ENCODE results near the gene MRAS. TPM values are rescaled to one million over a fixed set of nuclear protein-coding genes. Genes with fewer than 3 reads are reported as not detected.
A peak's percentile ranks its signal among the peaks of the same experiment; 100 is the strongest.

Gene MRAS
- total and polyA plus RNA-seq, 3 experiments from 2014 or later = 0.28 to 0.38 (median 0.38) TPM

DNA sequence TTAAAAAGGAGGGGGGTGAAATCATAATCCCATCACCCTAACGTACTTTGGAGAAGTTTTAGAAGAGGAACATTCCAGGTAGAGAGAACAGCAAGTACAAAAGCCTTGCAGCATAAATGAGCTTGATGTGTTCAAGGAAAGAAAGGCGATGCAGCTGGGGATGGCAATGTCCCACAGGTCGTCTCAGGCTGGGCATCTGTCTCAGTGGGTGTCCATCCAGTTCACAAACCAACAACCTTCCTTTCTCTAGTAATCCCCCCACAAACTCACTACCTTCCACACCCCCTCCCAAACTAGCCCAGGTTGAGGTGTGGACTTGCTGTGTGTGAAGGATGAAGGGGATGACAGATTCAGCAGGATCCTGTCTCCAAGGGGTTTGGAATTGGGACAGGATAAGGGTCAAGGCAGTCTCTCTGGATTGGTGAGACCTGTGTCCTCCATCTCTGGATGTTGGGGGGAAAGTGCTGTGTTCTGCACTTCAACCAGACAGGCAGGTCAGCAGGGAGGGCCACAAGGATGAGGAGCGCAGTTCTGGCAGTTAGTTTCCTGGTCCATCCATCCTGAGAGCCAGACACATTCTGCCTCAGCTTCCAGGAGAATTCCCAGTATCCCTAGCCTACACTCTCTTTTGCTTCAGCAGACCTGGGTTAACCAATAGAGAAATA, 84.3 kb downstream of the MRAS start:
- Mint-ChIP-seq H3K27ac (no peak overlapping the region), H3K4me3 (peak overlapping the region in 3 of 7 donors; percentile 20 to 70 (median 42)), H3K36me3 (no peaks in the 10 kb centered on the region), H3K4me1 (peaks cover 8 to 25% (median 14%) of the 10 kb centered on the region in 3 donors), H3K9me3 (no peaks in the 10 kb centered on the region), H3K27me3 (peaks cover 37 to 53% of the 10 kb centered on the region in 2 donors)
- ChIA-PET CTCF (interaction anchor here (3.2 kb wide), 1 partner anchor 15 kb away, joined by 12 read pairs; no protein-coding TSS in a partner anchor), POLR2A (no interaction called here)
- Histone ChIP-seq H3K27ac (ENCODE audit: low read depth, low read length) (no peak overlapping the region), H3K9me3 (ENCODE audit: low read length) (no peaks in the 10 kb centered on the region), H3K36me3 (ENCODE audit: insufficient read depth, low read length) (no peaks in the 10 kb centered on the region), H3K4me3 (ENCODE audit: low read length) (no peak overlapping the region), H3K27me3 (ENCODE audit: insufficient read depth, low read length, poor library complexity, severe bottlenecking) (peaks cover 6% of the 10 kb centered on the region), H3K4me1 (ENCODE audit: insufficient read depth, low read length) (no peaks in the 10 kb centered on the region)
- DNase-seq = no peak

DNA sequence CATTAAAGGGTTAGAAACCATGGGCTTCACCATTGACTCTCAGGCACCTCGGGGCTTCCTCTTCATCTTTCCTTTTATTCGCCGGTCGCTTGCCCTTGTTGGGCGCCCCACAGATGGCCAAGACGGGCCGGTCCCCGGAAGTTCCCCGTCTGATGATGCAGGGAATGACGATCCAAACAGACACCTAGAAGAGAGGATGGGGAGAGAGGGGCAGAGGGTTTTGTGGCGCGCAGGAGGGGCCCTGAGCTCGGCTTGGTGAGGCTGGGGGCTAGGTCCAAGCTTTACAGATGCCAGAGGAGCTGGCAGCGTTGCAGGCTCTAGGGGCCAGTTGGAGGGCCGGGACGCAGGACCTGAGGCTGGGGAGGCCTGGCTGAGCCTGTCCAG, 85.5 kb downstream of the MRAS start:
- no peaks in the 10 kb centered on the region for H3K9me3 ChIP-seq (ENCODE audit: low read length)
- H3K9me3 Mint-ChIP-seq = no peaks in the 10 kb centered on the region
- H3K36me3 Mint-ChIP-seq = no peaks in the 10 kb centered on the region
- H3K27ac Mint-ChIP-seq = no peak overlapping the region
- no peaks in the 10 kb centered on the region for H3K36me3 ChIP-seq (ENCODE audit: insufficient read depth, low read length)
- no peak for DNase-seq
- H3K4me1 ChIP-seq (ENCODE audit: insufficient read depth, low read length) = no peaks in the 10 kb centered on the region
- peak overlapping the region; percentile 51 to 74 (median 57) for H3K4me3 Mint-ChIP-seq
- POLR2A ChIA-PET = interaction anchor here (0.6 kb wide), 1 partner anchor 174 kb away, joined by 3 read pairs; no protein-coding TSS in a partner anchor
- H3K4me1 Mint-ChIP-seq = peaks cover 8 to 25% (median 14%) of the 10 kb centered on the region in 3 donors
- peaks cover 35 to 62% of the 10 kb centered on the region in 2 donors for H3K27me3 Mint-ChIP-seq
- no peak overlapping the region for H3K4me3 ChIP-seq (ENCODE audit: low read length)
- CTCF ChIA-PET = interaction anchor here (0.8 to 1.9 kb wide), 3 partner anchors 9 to 16 kb away, joined by 3 to 6 read pairs (median 5); no protein-coding TSS in a partner anchor
- peaks cover 6% of the 10 kb centered on the region for H3K27me3 ChIP-seq (ENCODE audit: insufficient read depth, low read length, poor library complexity, severe bottlenecking)
- H3K27ac ChIP-seq (ENCODE audit: low read depth, low read length) = no peak overlapping the region

DNA sequence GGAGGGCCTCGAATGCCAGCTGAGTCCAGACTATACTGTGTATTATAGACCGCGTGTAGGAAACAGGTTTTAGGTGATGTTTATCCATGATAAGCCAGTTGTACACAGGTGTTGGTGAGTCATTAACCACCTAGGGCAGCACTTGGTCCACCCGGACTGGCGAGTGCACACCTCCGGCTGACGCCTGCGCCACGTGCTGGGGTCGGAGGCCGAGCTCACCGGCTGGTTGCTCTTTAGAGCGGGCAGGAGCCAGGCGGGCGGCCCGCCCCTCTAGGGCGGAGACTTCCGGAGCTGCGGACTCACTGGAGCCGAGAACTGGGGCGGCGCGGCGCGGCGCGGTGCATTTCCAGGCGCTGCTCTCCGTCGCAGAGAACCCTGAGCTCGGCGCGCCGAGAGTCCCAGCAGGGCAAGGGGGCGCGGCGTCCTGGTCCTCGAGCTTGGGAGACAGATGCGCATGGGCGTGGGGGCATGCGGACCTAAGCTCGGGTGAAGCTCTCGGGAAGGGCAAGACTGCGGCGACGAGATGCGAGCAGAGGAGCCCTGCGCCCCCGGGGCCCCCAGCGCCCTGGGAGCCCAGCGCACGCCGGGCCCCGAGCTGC, 86.0 kb downstream of the MRAS start, which contains the start of gene ESYT3:
ESYT3 (plus strand) TSS at position 341 of the 599 bp plus-strand sequence; CDS start at position 524, 183 bp downstream.
- Histone ChIP-seq H3K9me3 (ENCODE audit: low read length) (no peaks in the 10 kb centered on the region), H3K27ac (ENCODE audit: low read depth, low read length) (no peak within 1 kb of the TSS), H3K4me1 (ENCODE audit: insufficient read depth, low read length) (no peaks in the 10 kb centered on the region), H3K4me3 (ENCODE audit: low read length) (peak within 1 kb of the TSS; percentile 19), H3K27me3 (ENCODE audit: insufficient read depth, low read length, poor library complexity, severe bottlenecking) (peaks cover 6% of the 10 kb centered on the region), H3K36me3 (ENCODE audit: insufficient read depth, low read length) (no peaks in the 10 kb centered on the region)
- DNase-seq = peak in 3 of 5 donors; percentile 5 to 16 (median 10)
- ChIA-PET POLR2A (no interaction called here), CTCF (interaction anchor here (0.8 to 1.9 kb wide), 3 partner anchors 9 to 17 kb away, joined by 3 to 6 read pairs (median 5); no protein-coding TSS in a partner anchor)
- Mint-ChIP-seq H3K27ac (no peak within 1 kb of the TSS), H3K9me3 (no peaks in the 10 kb centered on the region), H3K4me1 (peaks cover 8 to 25% (median 14%) of the 10 kb centered on the region in 3 donors), H3K27me3 (peaks cover 35 to 59% of the 10 kb centered on the region in 2 donors), H3K36me3 (no peaks in the 10 kb centered on the region), H3K4me3 (peak within 1 kb of the TSS; percentile 51 to 74 (median 57))

DNA sequence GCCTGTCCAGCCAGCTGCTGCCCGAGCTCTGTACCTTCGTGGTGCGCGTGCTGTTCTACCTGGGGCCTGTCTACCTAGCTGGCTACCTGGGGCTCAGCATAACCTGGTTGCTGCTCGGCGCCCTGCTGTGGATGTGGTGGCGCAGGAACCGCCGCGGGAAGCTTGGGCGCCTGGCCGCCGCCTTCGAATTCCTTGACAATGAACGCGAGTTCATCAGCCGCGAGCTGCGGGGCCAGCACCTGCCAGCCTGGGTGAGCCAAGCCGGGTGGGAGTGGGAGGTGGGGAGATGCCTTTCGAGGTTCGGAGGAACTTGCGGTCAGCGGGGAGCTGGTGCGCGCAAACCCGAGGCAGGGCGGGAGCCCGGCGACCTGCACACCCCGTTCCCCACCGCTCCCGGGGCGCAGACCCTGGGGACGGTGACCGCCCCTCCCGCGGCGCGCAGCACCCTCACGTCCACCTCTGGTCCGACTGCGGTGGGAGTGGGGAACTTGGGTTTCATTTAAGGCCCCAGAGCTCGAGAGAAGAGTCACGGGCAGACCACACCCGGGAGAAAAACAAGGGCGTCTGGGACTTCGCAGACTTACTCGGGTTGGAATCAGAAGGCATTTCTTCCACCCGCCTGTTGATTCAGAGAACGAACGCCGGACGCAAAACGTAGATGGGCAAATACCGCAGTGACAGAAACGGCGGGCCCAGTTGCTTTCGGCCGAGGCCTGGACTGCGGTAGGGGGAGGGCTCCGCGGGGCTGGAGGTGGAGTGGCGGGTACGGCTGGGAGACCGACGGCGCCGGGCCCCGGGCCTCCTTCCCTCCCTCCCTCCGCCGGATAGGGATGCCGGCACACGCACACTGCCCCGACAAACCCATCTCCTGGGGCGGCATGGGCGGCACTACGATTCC, 86.7 kb downstream of the MRAS start:
- CTCF ChIA-PET = interaction anchor here (0.8 to 1.9 kb wide), 3 partner anchors 8 to 17 kb away, joined by 3 to 6 read pairs (median 5); no protein-coding TSS in a partner anchor
- no peaks in the 10 kb centered on the region for H3K9me3 ChIP-seq (ENCODE audit: low read length)
- no peak overlapping the region for H3K27ac ChIP-seq (ENCODE audit: low read depth, low read length)
- H3K27me3 ChIP-seq (ENCODE audit: insufficient read depth, low read length, poor library complexity, severe bottlenecking) = peaks cover 6% of the 10 kb centered on the region
- peak overlapping the region; percentile 19 for H3K4me3 ChIP-seq (ENCODE audit: low read length)
- H3K36me3 Mint-ChIP-seq = no peaks in the 10 kb centered on the region
- H3K36me3 ChIP-seq (ENCODE audit: insufficient read depth, low read length) = no peaks in the 10 kb centered on the region
- H3K4me3 Mint-ChIP-seq = peak overlapping the region in 6 of 7 donors; percentile 44 to 70 (median 55)
- peaks cover 34 to 61% of the 10 kb centered on the region in 2 donors for H3K27me3 Mint-ChIP-seq
- H3K4me1 ChIP-seq (ENCODE audit: insufficient read depth, low read length) = no peaks in the 10 kb centered on the region
- no peak overlapping the region for H3K27ac Mint-ChIP-seq
- DNase-seq = no peak
- POLR2A ChIA-PET = no interaction called here
- H3K9me3 Mint-ChIP-seq = no peaks in the 10 kb centered on the region
- peaks cover 8 to 25% (median 14%) of the 10 kb centered on the region in 3 donors for H3K4me1 Mint-ChIP-seq

DNA sequence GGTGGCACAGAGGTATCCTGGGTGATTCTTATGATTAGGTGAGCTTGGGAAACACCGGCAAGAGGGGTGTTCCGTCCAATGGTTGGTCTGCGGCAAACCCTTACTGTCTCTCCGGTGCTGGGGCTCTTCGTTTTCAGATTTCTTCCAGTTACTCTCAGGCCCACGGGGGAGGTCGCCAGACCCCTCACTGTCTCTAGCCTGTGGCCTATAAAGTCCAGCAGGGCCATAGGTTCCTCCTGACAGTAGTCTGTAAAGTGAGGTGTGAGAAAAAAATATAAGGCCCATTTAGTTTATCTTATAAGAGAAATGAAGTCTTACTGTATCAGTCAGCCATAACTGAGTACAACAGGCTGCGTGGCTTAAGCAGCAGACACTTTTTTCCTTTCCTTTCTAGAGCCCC, 87.5 kb downstream of the MRAS start:
- no peak for DNase-seq
- no peaks in the 10 kb centered on the region for H3K9me3 ChIP-seq (ENCODE audit: low read length)
- Mint-ChIP-seq H3K4me1 (peaks cover 8 to 25% (median 14%) of the 10 kb centered on the region in 3 donors), H3K9me3 (no peaks in the 10 kb centered on the region), H3K4me3 (peak overlapping the region; percentile 40 to 70 (median 57)), H3K27ac (no peak overlapping the region), H3K36me3 (no peaks in the 10 kb centered on the region), H3K27me3 (peaks cover 33 to 62% of the 10 kb centered on the region in 2 donors)
- H3K36me3 ChIP-seq (ENCODE audit: insufficient read depth, low read length) = no peaks in the 10 kb centered on the region
- CTCF ChIA-PET = interaction anchor here (1.0 kb wide), 1 partner anchor 17 kb away, joined by 3 read pairs; no protein-coding TSS in a partner anchor
- H3K4me3 ChIP-seq (ENCODE audit: low read length) = no peak overlapping the region
- no peak overlapping the region for H3K27ac ChIP-seq (ENCODE audit: low read depth, low read length)
- POLR2A ChIA-PET = no interaction called here
- H3K27me3 ChIP-seq (ENCODE audit: insufficient read depth, low read length, poor library complexity, severe bottlenecking) = peaks cover 6% of the 10 kb centered on the region
- H3K4me1 ChIP-seq (ENCODE audit: insufficient read depth, low read length) = no peaks in the 10 kb centered on the region

DNA sequence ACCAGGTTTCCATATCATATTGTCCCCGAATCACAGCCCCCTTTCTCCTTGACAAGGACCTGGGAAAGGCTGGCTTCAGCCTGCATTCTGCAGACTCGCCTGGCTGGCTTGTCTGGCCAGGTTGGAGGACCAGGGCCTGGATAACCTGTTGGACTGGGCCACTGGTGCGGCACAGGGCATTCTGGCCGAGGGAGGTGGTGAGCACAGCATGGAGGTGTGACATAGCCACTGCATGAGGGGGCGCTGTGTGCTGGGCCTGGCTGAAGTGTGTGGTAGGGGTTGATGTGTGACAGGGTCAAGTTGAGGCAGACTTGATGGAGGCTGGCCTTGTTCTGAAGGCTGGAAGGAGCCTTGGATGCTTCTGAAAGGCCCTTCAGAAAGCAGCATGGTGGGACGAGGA, 88.9 kb downstream of the MRAS start:
- no peak overlapping the region for H3K27ac ChIP-seq (ENCODE audit: low read depth, low read length)
- no peak overlapping the region for H3K4me3 ChIP-seq (ENCODE audit: low read length)
- Mint-ChIP-seq H3K27ac (no peak overlapping the region), H3K9me3 (no peaks in the 10 kb centered on the region), H3K36me3 (no peaks in the 10 kb centered on the region), H3K27me3 (peaks cover 26 to 58% of the 10 kb centered on the region in 2 donors), H3K4me3 (no peak overlapping the region), H3K4me1 (peaks cover 8 to 25% (median 14%) of the 10 kb centered on the region in 3 donors)
- H3K27me3 ChIP-seq (ENCODE audit: insufficient read depth, low read length, poor library complexity, severe bottlenecking) = peaks cover 6% of the 10 kb centered on the region
- H3K4me1 ChIP-seq (ENCODE audit: insufficient read depth, low read length) = no peaks in the 10 kb centered on the region
- POLR2A ChIA-PET = no interaction called here
- H3K36me3 ChIP-seq (ENCODE audit: insufficient read depth, low read length) = no peaks in the 10 kb centered on the region
- no peak for DNase-seq
- CTCF ChIA-PET = no interaction called here
- no peaks in the 10 kb centered on the region for H3K9me3 ChIP-seq (ENCODE audit: low read length)

DNA sequence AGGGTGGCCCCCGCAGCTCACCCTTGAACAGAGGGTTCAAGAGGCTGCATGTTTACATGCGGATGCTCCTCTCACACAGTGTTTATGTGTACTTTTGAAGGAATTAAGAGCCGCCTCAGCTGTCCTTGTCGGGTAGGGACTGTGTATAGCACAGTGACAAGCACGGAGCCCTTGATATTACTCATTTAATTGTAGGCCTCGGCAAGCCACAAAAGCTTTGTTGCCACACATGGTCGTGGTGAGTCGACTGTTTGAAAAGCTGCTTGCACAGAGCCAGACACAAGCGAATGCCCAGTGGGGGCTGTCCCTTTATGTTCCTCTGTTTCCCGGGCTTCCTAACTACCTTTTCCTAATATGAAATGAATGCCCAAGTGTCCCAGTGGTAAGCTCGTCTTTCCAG, 90.5 kb downstream of the MRAS start:
- no peak overlapping the region for H3K4me3 ChIP-seq (ENCODE audit: low read length)
- ChIA-PET CTCF (interaction anchor here (1.4 kb wide), 1 partner anchor 21 kb away, joined by 4 read pairs; no protein-coding TSS in a partner anchor), POLR2A (no interaction called here)
- H3K27ac ChIP-seq (ENCODE audit: low read depth, low read length) = no peak overlapping the region
- DNase-seq = no peak
- Mint-ChIP-seq H3K27me3 (peaks cover 20 to 44% of the 10 kb centered on the region in 2 donors), H3K27ac (no peak overlapping the region), H3K36me3 (no peaks in the 10 kb centered on the region), H3K4me1 (peaks cover 5 to 17% (median 6%) of the 10 kb centered on the region in 3 donors), H3K9me3 (no peaks in the 10 kb centered on the region), H3K4me3 (no peak overlapping the region)
- H3K4me1 ChIP-seq (ENCODE audit: insufficient read depth, low read length) = no peaks in the 10 kb centered on the region
- H3K27me3 ChIP-seq (ENCODE audit: insufficient read depth, low read length, poor library complexity, severe bottlenecking) = peaks cover 3% of the 10 kb centered on the region
- H3K9me3 ChIP-seq (ENCODE audit: low read length) = no peaks in the 10 kb centered on the region
- H3K36me3 ChIP-seq (ENCODE audit: insufficient read depth, low read length) = no peaks in the 10 kb centered on the region
